Medulla oblongata (tissue), 1 donor: ENCODE results near the gene TMEM120B.
A peak's percentile ranks its signal among the peaks of the same experiment; 100 is the strongest.
"Not testable (repeated sequence)": the region's sequence is repeated elsewhere in the genome, so short reads cannot be mapped to it uniquely, and the experiment has no call there.

ENCODE experiments used
- DNase-seq: peaks from one replicate; pipeline ENCODE4 v3.0.0-alpha.2; 2015; ENCODE audit errors: extremely low spot score

Gene TMEM120B

GRCh38 chr12:121748218-121748570 is 35.6 kb downstream of the TMEM120B start:
- DNase-seq, result no peak

DNA sequence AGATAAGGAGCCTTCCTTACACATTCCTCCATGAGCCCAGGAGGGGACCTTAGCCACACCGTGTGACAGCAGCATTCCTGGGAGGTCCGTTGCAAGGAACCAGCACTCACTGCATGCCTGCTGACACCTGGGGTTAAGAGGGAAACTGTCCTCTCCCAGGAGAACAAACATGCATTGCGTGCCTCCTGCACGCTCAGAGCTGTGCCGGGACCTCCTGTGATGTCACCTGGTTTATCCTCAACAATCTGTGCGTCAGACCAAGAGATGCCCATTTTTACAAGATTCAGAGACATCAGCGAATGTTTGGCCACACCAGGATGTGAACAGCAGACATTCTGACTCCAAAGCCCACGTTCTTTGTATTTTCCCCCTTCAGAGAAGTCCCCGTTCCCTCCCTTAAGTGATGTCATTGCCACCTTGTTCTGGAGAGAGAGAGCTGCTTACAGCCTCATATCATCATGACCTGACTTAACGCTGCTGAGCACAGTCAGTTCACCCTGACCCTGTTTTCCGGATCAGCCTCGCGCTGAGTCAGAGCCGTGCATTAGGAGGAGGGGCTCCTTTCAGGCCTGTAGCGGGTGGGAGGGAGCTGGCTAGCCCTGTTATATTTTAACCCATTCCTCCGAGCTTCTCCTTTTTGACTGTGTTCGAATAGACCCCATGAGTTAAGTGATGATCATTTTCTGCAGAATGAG is 36.2 kb downstream of the TMEM120B start:
- DNase-seq, result no peak

DNA sequence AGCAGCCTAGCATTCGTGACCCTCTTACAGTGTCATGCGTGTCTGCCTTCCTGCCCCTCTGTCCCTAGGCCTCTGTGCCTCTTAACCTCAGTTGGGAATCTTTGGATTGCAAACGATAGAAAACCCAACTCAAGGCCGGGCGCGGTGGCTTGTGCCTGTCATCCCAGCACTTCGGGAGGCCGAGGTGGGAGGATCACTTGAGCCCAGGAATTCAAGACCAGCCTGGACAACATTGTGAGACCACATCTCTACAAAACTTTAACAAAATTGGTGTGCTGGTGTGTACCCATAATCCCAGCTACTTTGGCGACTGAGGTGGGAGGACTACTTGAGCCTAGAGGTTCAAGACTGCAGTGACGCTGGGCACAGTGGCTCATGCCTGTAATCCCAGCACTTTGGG is 36.7 kb downstream of the TMEM120B start:
- no peak for DNase-seq

GRCh38 chr12:121750507-121750955 is 38.0 kb downstream of the TMEM120B start:
- no peak for DNase-seq

GRCh38 chr12:121751034-121751433 is 38.5 kb downstream of the TMEM120B start:
- DNase-seq, result no peak

- no peak for DNase-seq
Observed at GRCh38 chr12:121751749-121752351, 39.3 kb downstream of the TMEM120B start.

GRCh38 chr12:121753844-121754264 is 41.3 kb downstream of the TMEM120B start:
- peak; percentile 92 for DNase-seq

- DNase-seq, result no peak
Observed at GRCh38 chr12:121754836-121755235, 42.3 kb downstream of the TMEM120B start.

- no peak for DNase-seq
Observed at GRCh38 chr12:121755591-121755990, 43.0 kb downstream of the TMEM120B start.

- DNase-seq, result not testable (repeated sequence)
Observed at GRCh38 chr12:121758536-121758935, 46.0 kb downstream of the TMEM120B start.

- no peak for DNase-seq
Observed at GRCh38 chr12:121762269-121762668, 49.7 kb downstream of the TMEM120B start.

DNA sequence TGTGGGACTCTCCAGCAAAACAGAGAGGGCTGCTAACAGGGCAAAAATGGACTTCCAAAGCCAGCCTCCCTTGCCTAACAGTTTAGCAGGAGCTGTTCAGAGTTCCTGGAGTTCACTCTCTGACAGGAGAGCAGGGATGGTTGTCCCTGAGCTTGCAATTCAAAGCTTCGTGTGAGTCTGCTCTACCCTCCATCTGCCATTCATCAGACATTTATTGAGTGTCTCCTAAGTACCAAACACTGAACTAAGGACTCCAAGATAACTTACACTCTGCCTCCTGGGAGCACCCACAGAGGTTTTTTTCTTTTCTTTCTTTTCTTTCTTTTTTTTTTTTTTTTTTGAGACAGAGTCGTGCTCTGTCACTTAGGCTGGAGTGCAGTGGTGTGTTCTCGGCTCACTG is 52.3 kb downstream of the TMEM120B start:
- no peak for DNase-seq

- no peak for DNase-seq
Observed at GRCh38 chr12:121765573-121765972, 53.0 kb downstream of the TMEM120B start.

GRCh38 chr12:121766290-121767039 is 53.9 kb downstream of the TMEM120B start:
- DNase-seq, result no peak

GRCh38 chr12:121767525-121768016 is 55.0 kb downstream of the TMEM120B start:
- DNase-seq, result peak; percentile 85

DNA sequence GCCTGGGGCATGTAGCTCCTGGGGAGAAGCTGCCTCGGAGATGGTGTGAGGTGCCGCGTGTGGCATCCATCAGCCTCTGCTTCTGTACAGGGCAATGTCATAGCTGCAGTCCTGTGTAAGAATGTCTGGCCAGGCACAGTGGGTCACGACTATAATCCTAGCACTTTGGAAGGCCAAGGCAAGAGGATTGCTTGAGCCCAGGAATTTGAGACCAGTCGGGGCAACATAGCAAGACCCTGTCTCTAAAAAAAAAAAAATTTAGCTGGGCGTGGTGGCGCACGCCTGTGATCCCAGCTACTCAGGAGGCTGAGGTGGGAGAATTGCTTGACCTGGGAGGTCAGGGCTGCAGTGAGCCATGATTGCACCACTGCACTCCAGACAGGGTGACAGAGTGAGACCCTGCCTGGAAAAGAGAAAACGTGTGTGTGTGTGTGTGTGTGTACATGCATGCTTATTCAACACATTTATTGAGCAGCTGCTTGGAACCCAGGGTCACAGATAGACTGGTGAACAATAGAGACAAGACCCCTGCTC is 56.8 kb downstream of the TMEM120B start:
- DNase-seq, result no peak

DNA sequence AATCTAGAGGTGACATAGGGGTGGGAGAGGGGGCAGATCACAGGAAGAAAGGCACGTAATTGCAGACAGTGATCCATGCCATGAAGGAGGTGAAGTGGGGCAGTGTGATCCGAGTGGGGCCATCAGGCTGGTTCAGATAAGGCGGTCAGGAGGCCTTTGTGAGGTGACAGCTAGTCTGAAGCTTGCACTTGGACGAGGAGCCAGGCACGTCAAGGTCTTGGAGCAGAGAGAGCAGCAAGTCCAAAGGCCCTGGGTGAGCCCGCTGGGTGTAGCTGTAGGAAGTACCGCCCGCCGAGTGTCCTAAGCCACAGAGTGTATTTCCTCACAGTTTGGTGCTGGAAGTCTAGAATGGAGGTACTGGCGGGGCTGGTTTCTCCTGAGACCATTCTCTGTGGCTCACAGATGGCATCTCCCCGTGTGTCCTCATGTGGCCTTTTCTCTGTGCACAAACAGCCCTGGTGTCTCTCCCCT is 57.3 kb downstream of the TMEM120B start:
- no peak for DNase-seq

- no peak for DNase-seq
Observed at GRCh38 chr12:121770388-121770787, 57.8 kb downstream of the TMEM120B start.

DNA sequence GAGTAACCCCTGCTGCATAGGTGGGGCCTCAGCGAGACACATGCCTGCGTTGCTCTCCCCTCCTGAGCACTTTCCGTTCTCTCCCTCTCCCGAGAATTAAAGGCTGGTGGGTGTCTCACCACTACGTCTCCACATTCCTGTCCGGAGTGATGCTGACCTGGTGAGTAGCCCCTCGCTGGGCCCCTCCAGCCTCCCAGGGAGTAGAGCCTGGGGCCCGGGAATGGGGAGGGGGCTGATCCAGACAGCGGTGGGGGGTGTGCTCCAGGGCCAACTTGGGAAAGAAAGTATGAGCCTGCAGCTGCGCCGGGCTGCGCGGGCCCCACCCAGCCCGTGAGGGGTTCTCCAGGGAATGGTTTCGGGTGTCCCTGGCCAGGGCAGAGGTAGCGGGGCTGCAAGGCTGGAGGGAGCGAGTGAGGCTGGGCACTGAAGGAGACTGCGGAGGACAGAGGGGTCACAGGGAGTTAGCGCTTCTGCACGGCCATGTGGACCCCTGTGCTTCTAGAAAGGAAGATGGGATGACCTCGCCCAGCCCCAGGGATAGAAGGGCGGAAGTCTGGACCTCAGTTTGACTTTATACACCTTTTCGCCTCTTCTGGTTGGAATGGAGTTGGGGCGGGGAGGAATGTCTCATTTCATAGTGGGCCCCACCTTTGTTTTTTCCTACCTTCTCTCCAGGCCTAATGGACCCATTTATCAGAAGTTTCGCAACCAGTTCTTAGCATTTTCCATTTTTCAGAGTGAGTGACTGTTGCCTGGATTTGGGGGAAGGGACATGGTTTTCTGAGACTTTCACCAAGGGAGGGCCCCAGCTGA is 58.5 kb downstream of the TMEM120B start:
- no peak for DNase-seq

DNA sequence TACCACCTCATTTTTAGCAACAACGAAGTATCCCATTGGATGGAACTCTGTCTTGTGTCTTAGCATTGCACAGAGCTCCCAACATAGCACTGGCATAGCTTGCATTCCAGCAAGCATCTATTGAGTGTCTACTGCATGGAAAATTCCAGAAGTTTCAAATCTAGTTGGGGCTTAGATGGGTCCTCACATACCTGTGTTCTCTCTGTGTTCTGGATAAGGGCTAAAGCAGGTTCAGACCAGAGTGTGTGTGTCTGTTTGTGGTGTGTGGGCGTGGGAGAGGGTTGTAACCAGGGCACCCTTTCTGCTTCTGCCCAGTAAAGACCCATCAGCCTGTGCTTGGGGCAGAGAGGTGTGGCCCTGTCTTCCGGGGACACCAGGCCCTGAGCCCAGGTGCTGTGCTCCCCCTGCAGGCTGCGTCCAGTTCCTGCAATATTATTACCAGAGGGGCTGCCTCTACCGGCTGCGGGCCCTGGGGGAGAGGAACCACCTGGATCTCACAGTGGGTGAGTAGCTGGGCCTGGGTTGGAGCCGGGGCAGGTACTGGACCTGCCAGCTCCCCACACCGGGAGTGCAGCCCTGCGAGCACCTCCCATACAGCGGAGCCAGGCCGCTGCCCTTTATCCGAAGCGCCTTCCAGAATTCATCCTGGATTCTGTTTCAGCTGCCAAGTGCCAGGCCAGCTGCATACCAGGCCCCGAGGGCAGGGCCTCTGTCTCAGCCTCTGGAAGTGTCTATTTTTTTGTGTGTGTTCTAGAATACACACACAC is 60.6 kb downstream of the TMEM120B start:
- DNase-seq, result peak; percentile 63
